IMR-90 (cell line): ENCODE data around the gene PLEKHA8. TPM values are rescaled to one million over a fixed set of nuclear protein-coding genes. Genes with fewer than 3 reads are reported as not detected.

Source experiments
- ATAC-seq: fragments of 200-7000 bp; cut with Tn5 transposase; 2 replicates; pipeline ENCODE4 v1.9.1; 2020; ENCODE audit warnings: low read depth, mild to moderate bottlenecking, moderate library complexity
- BruUV-seq: library from RNA; stranded (reverse); fragments of 400-500 nt; replicated peaks from 2 replicates; lab custom pipeline; 2021; lab: Mats Ljungman, UMichigan
- CTCF ChIA-PET: fragments of 300-600 bp; formaldehyde crosslinking; extraction: SDS; loops from one replicate; lab custom pipeline; 2021; ENCODE audit warnings: antibody characterized with exemption; lab: Yijun Ruan, JAX
- POLR2A ChIA-PET: fragments of 300-600 bp; sonication (Branson Sonifier 250); formaldehyde crosslinking; loops from one replicate; lab custom pipeline; 2022; ENCODE audit warnings: antibody characterized with exemption; ENCODE audit not compliant: unreplicated experiment; lab: Charles Lee
- DNase-seq: peaks from one replicate; pipeline ENCODE4 v3.0.0; 2013
- H2AFZ ChIP-seq: replicated peaks from 2 replicates; pipeline ENCODE3; 2013; ENCODE audit warnings: low read length, mild to moderate bottlenecking; ENCODE audit not compliant: poor library complexity
- H2AK5ac ChIP-seq: 2 replicates; pipeline ENCODE4 v1.6.1; 2013; ENCODE audit warnings: low read depth, low read length, inconsistent platforms
- H2AK9ac ChIP-seq: replicated peaks from 2 replicates; pipeline ENCODE3; 2013; ENCODE audit warnings: mild to moderate bottlenecking, low read depth, low read length, moderate library complexity; ENCODE audit not compliant: poor library complexity
- H2BK120ac ChIP-seq: 2 replicates; pipeline ENCODE4 v1.6.1; 2013; ENCODE audit warnings: low read depth, low read length, inconsistent platforms
- H2BK15ac ChIP-seq: 3 replicates; pipeline ENCODE4 v1.6.1; 2013; ENCODE audit warnings: low read depth, low read length, inconsistent platforms
- H2BK20ac ChIP-seq: 2 replicates; pipeline ENCODE4 v1.6.1; 2013; ENCODE audit warnings: low read depth, mild to moderate bottlenecking, inconsistent platforms, low read length, moderate library complexity
- H2BK5ac ChIP-seq: 2 replicates; pipeline ENCODE4 v1.6.1; 2013; ENCODE audit warnings: mild to moderate bottlenecking, low read depth, low read length, inconsistent platforms; ENCODE audit not compliant: poor library complexity, severe bottlenecking
- H3K14ac ChIP-seq: replicated peaks from 2 replicates; pipeline ENCODE4 v1.6.1; 2013; ENCODE audit warnings: low read depth, low read length, inconsistent platforms
- H3K18ac ChIP-seq: 2 replicates; pipeline ENCODE4 v1.6.1; 2013; ENCODE audit warnings: low read depth, low read length, control low read depth
- H3K23ac ChIP-seq: 2 replicates; pipeline ENCODE4 v1.6.1; 2013; ENCODE audit warnings: low read depth, low read length, inconsistent platforms
- H3K27ac ChIP-seq: 2 replicates; pipeline ENCODE4 v1.5.1; 2013; ENCODE audit warnings: mild to moderate bottlenecking, control low read depth, low read length; ENCODE audit not compliant: insufficient read depth
- H3K27me3 ChIP-seq: 2 replicates; pipeline ENCODE4 v1.6.1; 2013; ENCODE audit warnings: low read length; ENCODE audit not compliant: control insufficient read depth, insufficient read depth
- H3K36me3 ChIP-seq: 2 replicates; pipeline ENCODE4 v1.6.1; 2013; ENCODE audit warnings: low read length, mixed read lengths; ENCODE audit not compliant: control insufficient read depth, insufficient read depth
- H3K4ac ChIP-seq: 2 replicates; pipeline ENCODE4 v1.6.1; 2013; ENCODE audit warnings: low read depth, low read length, inconsistent platforms
- H3K4me1 ChIP-seq: 2 replicates; pipeline ENCODE4 v1.6.1; 2013; ENCODE audit warnings: low read length, mixed read lengths; ENCODE audit not compliant: control insufficient read depth, insufficient read depth
- H3K4me2 ChIP-seq: 2 replicates; pipeline ENCODE4 v1.6.1; 2013; ENCODE audit warnings: low read depth, mild to moderate bottlenecking, control low read depth, low read length, moderate library complexity
- H3K4me3 ChIP-seq: 2 replicates; pipeline ENCODE4 v1.5.1; 2013; ENCODE audit warnings: low read depth, mild to moderate bottlenecking, control low read depth, low read length, moderate library complexity; ENCODE audit not compliant: insufficient read depth
- H3K56ac ChIP-seq: 2 replicates; pipeline ENCODE4 v1.6.1; 2013; ENCODE audit warnings: low read length, inconsistent platforms; ENCODE audit not compliant: insufficient read depth; ENCODE audit errors: extremely low read depth
- H3K79me1 ChIP-seq, 2 experiments: 2 replicates each; pipeline ENCODE4 v1.6.1; 2013; ENCODE audit warnings: low read length in 2 of 2, inconsistent platforms in 1 of 2, low read depth in 1 of 2
- H3K9ac ChIP-seq: 2 replicates; pipeline ENCODE4 v1.6.1; 2013; ENCODE audit warnings: low read depth, low read length, control low read depth
- H3K9me1 ChIP-seq: 2 replicates; pipeline ENCODE4 v1.6.1; 2013; ENCODE audit warnings: low read length, inconsistent platforms; ENCODE audit not compliant: insufficient read depth
- H3K9me3 ChIP-seq: 2 replicates; pipeline ENCODE4 v1.6.1; 2013; ENCODE audit warnings: low read length; ENCODE audit not compliant: control insufficient read depth, insufficient read depth
- H4K20me1 ChIP-seq: 2 replicates; pipeline ENCODE4 v1.6.1; 2013; ENCODE audit warnings: low read length, inconsistent platforms; ENCODE audit not compliant: insufficient read depth
- H4K5ac ChIP-seq: 2 replicates; pipeline ENCODE4 v1.6.1; 2013; ENCODE audit warnings: mild to moderate bottlenecking, low read depth, low read length, control low read depth
- H4K8ac ChIP-seq, 2 experiments: 2 replicates each; pipeline ENCODE4 v1.6.1; 2013; ENCODE audit warnings: low read depth in 2 of 2, low read length in 2 of 2, control low read depth in 1 of 2, inconsistent platforms in 1 of 2
- H4K91ac ChIP-seq: 2 replicates; pipeline ENCODE4 v1.6.1; 2013; ENCODE audit warnings: low read depth, low read length, inconsistent platforms; ENCODE audit not compliant: insufficient read depth
- FOS ChIP-seq: fragments of 150-350 bp; IDR thresholded peaks from 2 replicates; pipeline ENCODE4 v1.6.1; 2016; ENCODE audit warnings: low read depth, low read length
- MAZ ChIP-seq: IDR thresholded peaks from 2 replicates; pipeline ENCODE4 v1.6.1; 2012; ENCODE audit warnings: low read depth, mild to moderate bottlenecking, low read length, improper control_type of control experiment, moderate library complexity, borderline replicate concordance
- MXI1 ChIP-seq: IDR thresholded peaks from 2 replicates; pipeline ENCODE4 v1.6.1; 2012; ENCODE audit warnings: low read depth, mild to moderate bottlenecking, low read length, moderate library complexity, borderline replicate concordance
- POLR2A ChIP-seq: IDR thresholded peaks from 2 replicates; pipeline ENCODE4 v1.6.1; 2012; ENCODE audit warnings: mild to moderate bottlenecking, low read depth, low read length
- RAD21 ChIP-seq: IDR thresholded peaks from 2 replicates; pipeline ENCODE4 v1.6.1; 2012; ENCODE audit warnings: low read length, improper control_type of control experiment
- whole genome bisulfite sequencing, 2 experiments: methylation state at CpG; one replicate each; pipeline versions ENCODE4 v1.1.5 to v1.1.7; 2013; ENCODE audit warnings: missing lambda C conversion rate in 2 of 2; ENCODE audit not compliant: insufficient read length in 1 of 2; ENCODE audit errors: extremely low coverage in 2 of 2; 5-methylcytosine and 5-hydroxymethylcytosine counted together
- dilution Hi-C: fragments of 300-500 bp; cut with HindIII; formaldehyde crosslinking; loops from one replicate; pipeline ENCODE4 v1.14.3; 2018; ENCODE audit warnings: low sequenced_read_pairs; ENCODE audit not compliant: unreplicated experiment
- in situ Hi-C: fragments of 300-500 bp; cut with MboI; formaldehyde crosslinking; loops from 3 replicates; pipeline ENCODE4 v1.14.3; 2019; ENCODE audit warnings: low sequenced_read_pairs, inconsistent platforms, mixed read lengths
- intact Hi-C: fragments of 100-400 bp; cut with micrococcal nuclease; formaldehyde crosslinking; loops from 2 replicates; pipeline ENCODE4 v1.10.0; 2022
- polyA plus RNA-seq, 3 experiments: library from polyadenylated mRNA; depleted of rRNA; stranded (reverse); fragments of >200 nt; gene quantifications; 2 replicates each; pipeline ENCODE4 v1.2.3, GENCODE V29; 2012; ENCODE audit warnings: low replicate concordance in 1 of 3
- total RNA-seq: library from RNA; depleted of rRNA; stranded (reverse); fragments of >200 nt; gene quantifications from 2 replicates; pipeline ENCODE4 v1.2.3, GENCODE V29; 2012

Gene PLEKHA8
- total and polyA plus RNA-seq, 2 of the 4 experiments (the other 2 are of a cell fraction) = 3.6 to 9.7 TPM

GRCh38 chr7:30134611-30135300 lies 106.5 kb downstream of the PLEKHA8 start, which contains the start of gene MTURN:
Gene MTURN, plus strand, starts transcription at chr7:30134986. Its CDS starts 151 bp downstream, at chr7:30135137.
- peak within 1 kb of the TSS; percentile 19 for H2BK5ac ChIP-seq
- BruUV-seq = no TSS peak
- peak within 1 kb of the TSS; percentile 81 for H3K9ac ChIP-seq
- H3K23ac ChIP-seq = no peak within 1 kb of the TSS
- intact Hi-C loops (no loop called here), in situ Hi-C loops (no loop called here), dilution Hi-C loops (no loop called here)
- H2BK120ac ChIP-seq = no peak within 1 kb of the TSS
- 2% methylated on average over 35 of the region's 99 CpGs; no CpG with 5 or more reads in 1 of the 2 experiments for WGBS, 2 experiments
- no peak within 1 kb of the TSS; the same call in 1 of the 2 replicates for H4K91ac ChIP-seq
- H3K9me3 ChIP-seq = no peaks in the 10 kb centered on the region
- peak within 1 kb of the TSS; percentile 48 for H3K18ac ChIP-seq
- no peaks in the 10 kb centered on the region for H3K36me3 ChIP-seq
- H2BK15ac ChIP-seq = peak within 1 kb of the TSS; percentile 4; the same call in 1 of the 3 replicates
- ATAC-seq = peak; percentile 90
- peak within 1 kb of the TSS; percentile 62 to 86; a peak in 2 of 4 replicates for H4K8ac ChIP-seq
- peak within 1 kb of the TSS; percentile 31; the same call in 1 of the 2 replicates for H3K4ac ChIP-seq
- H3K27ac ChIP-seq = peak within 1 kb of the TSS; percentile 68
- ChIA-PET CTCF (interaction anchor here (1.2 kb wide), 1 partner anchor 38 kb away, joined by 3 read pairs; no protein-coding TSS in a partner anchor), POLR2A (interaction anchor here (0.9 kb wide), 1 partner anchor 31 kb away, joined by 3 read pairs; no protein-coding TSS in a partner anchor)
- H4K5ac ChIP-seq = 0 out of 2 replicates have a peak within 1 kb of the TSS, but pooled peaks have one; percentile 35
- H2AK9ac ChIP-seq = peak within 1 kb of the TSS; percentile 92
- H3K4me1 ChIP-seq = peaks cover 3% of the 10 kb centered on the region
- H3K4me2 ChIP-seq = peak within 1 kb of the TSS; percentile 96
- no peaks in the 10 kb centered on the region for H4K20me1 ChIP-seq
- H2AK5ac ChIP-seq = no peak within 1 kb of the TSS
- peak; percentile 77 for DNase-seq
- H2BK20ac ChIP-seq = no peak within 1 kb of the TSS
- peaks cover 9% of the 10 kb centered on the region in 2 experiments; a peak in 2 of 4 replicates for H3K79me1 ChIP-seq
- no peaks in the 10 kb centered on the region for H3K27me3 ChIP-seq
- H3K14ac ChIP-seq = peak within 1 kb of the TSS; percentile 39; the same call in 1 of the 2 replicates
- H2AFZ ChIP-seq = peak within 1 kb of the TSS; percentile 94
- peak within 1 kb of the TSS; percentile 36; the same call in 1 of the 2 replicates for H3K56ac ChIP-seq
- no peaks in the 10 kb centered on the region for H3K9me1 ChIP-seq
- peak within 1 kb of the TSS; percentile 98 for H3K4me3 ChIP-seq
- TF ChIP-seq MAZ (peak; percentile 66; the same call in 1 of the 2 replicates), POLR2A (0 out of 2 replicates have a peak, but pooled peaks have one; percentile 28), RAD21 (no peak), FOS (peak; percentile 44; the same call in 1 of the 2 replicates), MXI1 (peak; percentile 50; the same call in 1 of the 2 replicates)
